ENCODE data around the gene GPR27.

GPR27 gene, protein sequence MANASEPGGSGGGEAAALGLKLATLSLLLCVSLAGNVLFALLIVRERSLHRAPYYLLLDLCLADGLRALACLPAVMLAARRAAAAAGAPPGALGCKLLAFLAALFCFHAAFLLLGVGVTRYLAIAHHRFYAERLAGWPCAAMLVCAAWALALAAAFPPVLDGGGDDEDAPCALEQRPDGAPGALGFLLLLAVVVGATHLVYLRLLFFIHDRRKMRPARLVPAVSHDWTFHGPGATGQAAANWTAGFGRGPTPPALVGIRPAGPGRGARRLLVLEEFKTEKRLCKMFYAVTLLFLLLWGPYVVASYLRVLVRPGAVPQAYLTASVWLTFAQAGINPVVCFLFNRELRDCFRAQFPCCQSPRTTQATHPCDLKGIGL

DNA sequence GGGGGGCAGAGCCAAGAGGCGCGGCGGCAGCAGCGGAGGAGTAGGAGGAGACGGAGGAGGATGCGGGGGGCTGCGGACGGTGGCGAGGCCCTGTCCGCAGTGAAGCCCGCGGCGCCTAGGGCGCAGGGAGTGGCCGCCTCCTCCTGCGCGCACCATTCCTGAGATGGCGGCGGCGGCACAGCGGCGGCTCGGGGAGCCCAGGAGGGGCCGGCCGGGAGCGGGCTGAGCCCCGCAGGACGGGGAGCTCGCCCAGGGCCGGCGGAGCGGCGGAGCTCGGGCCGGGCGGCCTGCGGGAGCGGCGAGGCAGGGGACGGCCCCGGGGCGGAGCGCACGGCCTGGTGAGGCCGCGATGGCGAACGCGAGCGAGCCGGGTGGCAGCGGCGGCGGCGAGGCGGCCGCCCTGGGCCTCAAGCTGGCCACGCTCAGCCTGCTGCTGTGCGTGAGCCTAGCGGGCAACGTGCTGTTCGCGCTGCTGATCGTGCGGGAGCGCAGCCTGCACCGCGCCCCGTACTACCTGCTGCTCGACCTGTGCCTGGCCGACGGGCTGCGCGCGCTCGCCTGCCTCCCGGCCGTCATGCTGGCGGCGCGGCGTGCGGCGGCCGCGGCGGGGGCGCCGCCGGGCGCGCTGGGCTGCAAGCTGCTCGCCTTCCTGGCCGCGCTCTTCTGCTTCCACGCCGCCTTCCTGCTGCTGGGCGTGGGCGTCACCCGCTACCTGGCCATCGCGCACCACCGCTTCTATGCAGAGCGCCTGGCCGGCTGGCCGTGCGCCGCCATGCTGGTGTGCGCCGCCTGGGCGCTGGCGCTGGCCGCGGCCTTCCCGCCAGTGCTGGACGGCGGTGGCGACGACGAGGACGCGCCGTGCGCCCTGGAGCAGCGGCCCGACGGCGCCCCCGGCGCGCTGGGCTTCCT, at the start of gene GPR27:
TSS of gene GPR27 (plus strand) at position 155 of the 909 bp plus-strand sequence. CDS start at position 350, 195 bp downstream.
- FAIRE-seq (no peak), DNase-seq (ENCODE audit: insufficient read length, low spot score) (no peak)

DNA sequence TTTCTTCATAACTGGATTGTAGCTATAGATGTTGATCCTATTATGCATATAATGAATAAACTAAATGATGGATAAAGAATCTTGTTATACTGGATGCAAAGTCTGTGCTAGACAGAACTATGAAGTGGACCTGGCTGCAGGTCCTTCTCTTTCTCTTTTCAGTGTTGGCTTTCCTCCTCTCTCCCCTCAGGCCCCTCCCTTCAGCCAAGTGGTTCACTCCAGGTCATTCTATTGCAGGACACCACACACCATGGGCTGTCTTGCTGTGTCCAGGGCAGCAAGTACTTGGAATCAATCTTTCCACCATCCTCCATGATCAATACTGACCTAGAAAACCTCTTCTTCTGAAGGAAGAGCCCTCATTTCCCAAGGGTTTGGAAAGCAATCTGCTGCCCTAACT, 48.7 kb upstream of the GPR27 start:
- FAIRE-seq (no peak), DNase-seq (ENCODE audit: insufficient read length, low spot score) (no peak)

DNA sequence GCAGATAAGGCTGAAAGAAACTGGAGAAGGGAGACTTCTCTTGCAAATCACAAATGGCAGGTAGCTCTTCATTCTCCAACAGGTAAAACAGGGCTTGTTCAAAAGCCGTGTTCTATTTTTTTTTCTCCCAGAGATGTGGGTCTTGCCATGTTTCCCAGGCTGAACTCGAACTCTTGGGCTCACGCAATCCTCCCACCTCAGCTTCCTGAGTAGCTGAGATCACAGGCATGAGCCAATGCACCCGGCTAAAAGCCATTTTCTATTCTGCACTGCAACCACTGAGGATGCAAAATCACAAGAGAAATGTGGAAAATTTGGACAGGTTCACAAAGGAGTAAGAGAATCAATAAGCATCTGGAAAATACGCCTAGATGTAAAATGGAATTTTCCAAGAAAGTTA, 48.0 kb upstream of the GPR27 start:
- DNase-seq (ENCODE audit: insufficient read length, low spot score) (no peak), FAIRE-seq (no peak)

DNA sequence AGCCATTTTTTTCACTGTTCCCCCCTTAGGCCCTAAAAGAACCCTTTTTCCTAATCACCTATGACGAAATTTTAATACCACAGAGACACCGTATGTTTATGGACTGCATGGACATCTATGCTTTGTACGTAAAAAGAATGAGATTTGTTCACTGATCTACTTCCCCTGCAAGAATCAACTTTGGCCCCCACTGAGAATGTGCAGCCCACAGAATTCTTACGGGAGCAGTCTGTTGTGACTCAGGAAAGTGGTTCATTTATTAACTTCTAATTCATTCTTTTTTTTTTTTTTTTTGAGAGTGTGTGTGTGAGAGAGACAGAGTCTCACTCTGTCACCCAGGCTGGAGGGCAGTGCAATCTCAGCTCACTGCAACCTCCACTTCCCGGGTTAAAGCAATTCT, 46.1 kb upstream of the GPR27 start:
- DNase-seq (ENCODE audit: insufficient read length, low spot score) (no peak), FAIRE-seq (no peak)

DNA sequence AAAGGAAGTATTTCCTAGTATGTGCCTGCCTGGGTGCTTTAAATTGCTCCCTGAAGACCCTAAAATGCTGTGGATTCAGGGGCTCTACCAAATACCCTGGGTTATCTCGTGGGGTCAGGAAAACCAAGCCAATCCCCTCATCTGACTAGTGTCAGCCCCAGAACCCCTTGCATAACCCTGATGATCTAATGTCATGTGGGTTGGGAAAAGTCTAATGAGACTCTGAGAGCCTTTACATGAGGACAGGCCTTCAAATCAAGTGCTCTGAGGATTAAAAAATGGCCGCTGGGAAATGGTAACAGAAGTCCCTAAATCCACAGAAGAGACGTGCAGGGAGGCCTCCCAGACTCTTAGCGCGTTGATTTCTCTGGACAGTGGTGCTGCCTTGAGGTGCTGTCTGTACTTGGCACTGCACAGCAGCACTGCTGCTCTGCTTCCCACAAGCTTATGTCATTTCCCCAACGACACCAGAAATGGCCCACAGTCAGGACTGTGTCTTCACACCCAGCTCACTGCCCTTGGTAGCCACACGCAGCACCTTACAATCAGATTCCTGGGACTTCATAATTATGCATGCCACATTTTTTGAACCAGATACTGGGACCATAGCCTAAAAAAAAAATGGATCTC, 45.1 kb upstream of the GPR27 start:
- DNase-seq (ENCODE audit: insufficient read length, low spot score) (no peak), FAIRE-seq (no peak)

DNA sequence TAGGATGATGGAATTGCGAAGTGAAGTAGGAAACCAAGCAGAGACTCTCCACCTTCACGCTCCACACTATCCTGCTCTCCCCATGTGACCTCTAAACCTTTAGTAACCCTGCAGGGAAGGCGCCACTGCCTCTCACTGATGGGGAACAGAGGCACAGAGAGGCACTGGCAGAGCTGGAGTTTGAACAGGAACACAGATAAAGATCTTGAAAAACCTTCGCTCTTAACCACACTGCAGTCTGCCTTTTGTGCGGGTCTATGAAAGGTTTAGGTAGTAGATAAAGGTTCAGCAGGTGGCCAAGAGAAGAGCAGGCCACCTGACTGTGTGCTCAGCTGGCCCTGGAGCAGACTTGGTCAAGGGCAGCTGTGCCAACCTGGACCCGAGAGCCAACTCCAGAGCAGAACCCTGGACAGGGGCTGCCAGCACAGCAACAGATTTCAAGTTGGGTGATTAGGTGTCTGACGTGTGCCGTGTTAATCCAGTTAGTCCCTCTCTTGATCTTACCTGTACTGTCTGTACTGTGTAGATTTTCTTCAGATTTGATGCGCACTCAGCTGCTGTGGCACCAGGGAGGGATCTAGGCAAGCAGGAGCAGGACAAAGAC, 43.6 kb upstream of the GPR27 start:
- DNase-seq (ENCODE audit: insufficient read length, low spot score) (no peak), FAIRE-seq (no peak)

DNA sequence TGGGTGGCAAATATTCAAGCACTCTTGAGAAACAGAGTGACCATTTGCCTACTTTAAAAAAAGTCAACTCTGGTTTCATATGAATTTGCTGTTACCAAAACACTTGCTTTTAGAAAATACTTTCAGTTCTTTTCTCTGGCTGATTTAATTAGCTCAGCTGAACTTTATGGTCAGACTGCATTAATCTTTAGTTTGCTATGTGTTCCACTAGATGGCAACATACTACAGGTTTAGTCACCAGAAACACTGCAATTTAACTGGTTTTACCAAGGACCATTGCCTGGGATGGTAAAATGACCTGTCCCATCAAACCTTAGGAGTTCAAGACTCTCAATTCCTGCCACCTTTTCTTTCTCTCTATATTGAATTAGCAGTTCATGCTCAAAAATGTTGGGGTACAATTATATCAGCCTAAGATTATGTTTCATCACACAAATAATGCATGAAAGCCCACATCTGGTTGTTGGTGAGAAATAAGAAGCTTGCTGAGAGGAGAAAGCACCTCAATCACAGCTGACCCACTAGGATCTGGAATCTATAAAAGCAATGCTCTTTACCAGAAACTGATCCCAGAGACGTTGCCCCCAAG, 42.7 kb upstream of the GPR27 start:
- FAIRE-seq: peak; percentile 87

DNA sequence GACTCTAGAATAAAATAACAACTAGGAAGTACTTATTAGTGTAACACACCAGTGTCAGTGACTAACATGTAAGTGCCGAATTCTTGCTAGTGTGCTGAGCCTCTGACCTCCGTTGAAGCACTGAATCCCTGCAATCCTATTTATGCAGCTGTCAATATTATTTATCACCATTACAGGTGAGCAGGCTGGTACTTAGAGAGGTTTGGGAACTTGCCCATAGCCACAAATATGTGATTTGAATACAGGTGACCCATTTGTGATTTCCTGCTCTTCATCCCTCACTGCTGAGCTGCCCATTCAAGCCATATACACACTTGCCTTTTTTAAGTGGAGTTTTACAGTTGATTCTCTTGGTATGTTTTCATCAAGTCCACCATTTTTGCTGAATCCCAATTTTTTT, 40.6 kb upstream of the GPR27 start:
- FAIRE-seq (no peak), DNase-seq (ENCODE audit: insufficient read length, low spot score) (no peak)

More for the DNA sequence above, 42.7 kb upstream of the GPR27 start:
- DNase-seq (ENCODE audit: insufficient read length, low spot score): peak; percentile 23

DNA sequence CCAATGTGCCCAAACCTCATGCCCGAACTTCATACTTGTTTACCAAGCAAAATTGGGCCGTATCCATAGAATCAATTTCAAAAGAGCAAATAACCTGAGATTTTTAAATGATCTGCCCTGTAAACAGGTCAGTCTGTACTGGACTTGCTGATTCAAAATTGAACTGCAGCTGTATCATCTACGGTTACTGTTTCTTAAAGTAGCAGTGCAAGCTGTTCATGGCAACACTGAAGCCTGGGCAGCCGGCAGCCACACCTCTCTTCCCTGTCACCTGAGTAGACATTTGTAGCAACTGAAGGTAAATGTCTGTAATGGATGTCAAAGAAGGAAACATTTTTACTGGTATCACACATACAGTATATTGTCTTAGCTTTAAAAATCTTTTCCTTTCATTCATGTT, 39.1 kb upstream of the GPR27 start:
- FAIRE-seq: no peak

DNA sequence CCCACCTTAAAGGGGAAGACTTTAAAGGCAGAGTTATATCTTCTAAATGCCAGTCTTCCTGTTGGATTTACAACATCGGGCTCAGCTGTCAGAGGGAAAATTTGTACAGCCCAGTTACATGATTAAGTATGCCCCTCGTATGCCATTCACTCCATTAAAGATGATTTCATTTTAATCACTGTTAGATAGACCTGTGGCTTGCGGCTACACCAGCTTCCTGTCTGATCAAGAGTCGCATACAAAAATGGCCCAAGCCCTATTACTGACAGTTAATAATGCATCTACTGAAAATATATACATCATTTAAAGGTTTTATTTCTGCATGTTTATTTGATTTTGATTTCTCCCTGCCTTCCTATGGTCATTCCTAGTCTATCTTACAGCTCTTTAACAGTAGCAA, 35.6 kb upstream of the GPR27 start:
- DNase-seq (ENCODE audit: insufficient read length, low spot score) (no peak), FAIRE-seq (no peak)

More for the DNA sequence above, 39.1 kb upstream of the GPR27 start:
- no peak for DNase-seq (ENCODE audit: insufficient read length, low spot score)

DNA sequence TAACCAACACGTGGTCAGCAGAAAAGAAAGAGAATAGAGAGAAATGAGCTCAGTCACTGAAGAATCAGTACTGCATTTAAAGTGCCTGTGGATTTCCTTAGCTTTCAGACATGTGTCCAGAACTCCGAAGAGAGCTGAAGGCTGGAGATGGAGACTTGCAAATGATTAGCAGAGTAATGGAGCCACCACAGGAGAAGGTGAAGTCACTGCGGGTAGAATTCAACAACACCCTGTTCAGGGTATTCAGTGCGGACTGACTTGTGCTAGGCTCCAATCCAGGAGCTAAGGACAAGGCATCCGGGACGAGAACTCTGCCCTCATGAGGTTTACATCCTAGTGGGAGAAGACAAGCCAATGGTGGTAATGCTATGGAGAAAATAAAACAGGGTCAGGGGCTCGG, 32.7 kb upstream of the GPR27 start:
- no peak for DNase-seq (ENCODE audit: insufficient read length, low spot score)
- no peak for FAIRE-seq

DNA sequence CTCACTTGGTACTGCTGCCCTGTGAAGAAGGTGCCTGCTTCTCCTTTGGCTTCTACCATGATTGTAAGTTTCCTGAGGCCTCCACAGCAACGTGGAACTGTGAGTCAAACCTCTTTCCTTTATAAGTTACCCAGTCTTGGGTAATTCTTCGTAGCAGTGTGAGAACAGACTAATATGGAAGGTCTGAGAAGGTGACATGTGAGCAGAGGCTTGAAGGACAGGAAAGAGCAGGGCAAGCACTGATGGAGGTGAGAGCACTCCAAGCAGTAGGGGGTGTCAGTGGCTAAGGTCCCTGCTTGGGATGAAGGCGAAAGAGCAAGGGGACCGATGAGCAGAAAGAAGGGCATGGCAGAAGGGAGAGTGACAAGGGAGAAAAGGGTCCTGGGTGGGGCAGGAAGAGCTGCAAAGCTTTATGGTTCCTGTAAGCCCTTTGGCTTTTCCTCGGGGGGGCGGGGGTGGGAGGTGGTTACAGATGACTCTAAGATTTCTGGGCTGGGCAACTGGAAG, 32.0 kb upstream of the GPR27 start:
- FAIRE-seq: no peak

DNA sequence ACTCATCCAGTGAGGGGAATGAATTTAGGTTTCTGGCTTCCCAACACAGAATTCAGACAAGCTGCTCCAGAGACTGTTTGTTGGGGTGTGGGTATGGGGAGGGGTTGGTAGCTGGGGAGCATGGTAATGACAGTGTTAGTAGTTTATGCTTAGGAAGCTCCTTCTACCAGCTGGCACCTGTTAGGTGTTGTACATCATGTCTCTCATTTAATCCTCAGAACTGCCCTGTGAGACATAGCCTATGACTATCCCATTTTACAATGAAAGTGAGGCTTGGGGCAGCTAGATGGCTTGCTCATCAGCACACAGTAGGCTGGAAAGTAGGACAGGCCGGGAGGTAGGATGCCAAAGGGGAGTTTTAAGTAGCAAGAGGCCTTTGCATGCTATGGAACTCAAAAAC, 31.0 kb upstream of the GPR27 start:
- no peak for DNase-seq (ENCODE audit: insufficient read length, low spot score)
- FAIRE-seq: no peak

More for the DNA sequence above, 32.0 kb upstream of the GPR27 start:
- DNase-seq (ENCODE audit: insufficient read length, low spot score): no peak

DNA sequence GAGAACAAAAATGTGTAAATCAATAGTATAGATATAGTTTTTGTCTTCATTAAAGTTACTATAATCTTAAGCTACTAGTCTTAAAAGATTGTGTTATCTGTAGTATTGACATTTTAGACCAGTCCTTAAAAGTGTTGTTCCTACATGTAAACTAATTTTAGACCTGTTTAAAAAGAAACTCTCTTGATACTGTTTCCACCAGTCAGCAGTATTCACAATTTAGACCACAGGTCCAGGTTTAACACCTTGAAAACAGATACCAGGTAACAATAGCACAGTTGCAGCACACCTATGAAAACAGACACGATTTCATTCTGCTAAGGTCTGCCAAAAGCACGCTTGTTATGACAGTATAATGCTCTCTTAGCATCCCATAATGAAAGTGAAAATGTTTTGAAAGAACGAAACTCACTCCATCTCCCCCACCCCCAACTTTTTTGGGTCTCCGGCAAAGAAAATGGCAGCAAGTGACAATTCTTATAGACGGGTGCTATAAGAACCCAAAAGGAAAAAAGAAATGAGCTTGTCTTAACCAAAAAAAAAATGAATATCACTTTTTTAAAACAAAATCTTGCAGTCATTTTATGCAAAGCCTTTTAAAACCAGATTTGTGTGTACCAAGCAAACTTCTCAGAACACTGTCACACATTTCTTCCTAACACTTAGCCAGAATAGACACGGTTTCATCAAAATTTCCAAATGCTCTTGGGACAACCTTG, 30.0 kb upstream of the GPR27 start:
- DNase-seq (ENCODE audit: insufficient read length, low spot score) (peak; percentile 25), FAIRE-seq (peak; percentile 62)

DNA sequence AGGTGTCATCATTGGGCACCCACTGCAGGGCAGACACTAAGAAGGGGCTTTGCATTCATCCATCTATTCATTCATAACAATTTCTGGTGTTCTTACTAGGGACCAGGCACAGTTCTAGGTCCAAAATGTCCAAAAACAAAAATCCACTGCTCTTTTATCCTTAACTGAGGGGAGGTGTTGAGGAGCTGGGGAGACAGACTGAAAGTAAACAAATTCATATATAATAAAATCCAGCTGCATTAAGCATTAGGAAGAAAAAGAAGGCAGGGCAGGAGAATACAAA, 29.5 kb upstream of the GPR27 start:
- FAIRE-seq (no peak), DNase-seq (ENCODE audit: insufficient read length, low spot score) (no peak)

DNA sequence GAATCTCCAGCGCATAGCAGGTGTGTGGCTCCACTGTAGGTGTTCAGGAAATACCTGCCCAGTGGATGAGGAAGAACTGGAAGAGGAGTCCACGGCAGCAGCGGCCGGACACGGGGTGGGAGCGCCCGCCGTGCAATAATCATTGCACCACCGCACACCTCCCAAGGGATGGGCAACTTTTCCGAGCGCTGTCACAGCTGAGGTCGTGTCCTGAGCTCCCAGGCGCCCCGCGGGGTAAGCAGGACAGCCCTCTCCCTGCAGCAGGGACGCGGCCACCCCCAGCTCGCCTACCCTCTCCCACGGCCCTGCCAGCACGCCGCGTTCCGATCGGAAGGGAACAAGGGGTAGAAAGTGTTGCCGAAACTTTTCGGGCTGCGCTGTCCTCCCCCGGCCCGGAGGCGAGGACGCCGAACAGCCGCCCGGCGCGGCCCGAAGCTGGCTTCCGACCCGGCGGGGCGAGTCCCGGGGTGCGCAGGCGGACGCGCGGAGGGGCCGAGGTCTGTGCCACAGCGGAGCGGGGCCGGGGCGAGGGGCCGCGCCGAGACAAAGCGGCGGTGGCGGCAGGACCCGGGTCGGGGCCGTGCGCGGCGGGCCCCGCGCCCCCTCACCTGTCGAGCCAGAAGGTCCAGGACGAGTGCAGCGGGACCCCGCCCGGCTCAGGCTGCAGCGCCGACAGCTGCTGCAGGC, 28.9 kb upstream of the GPR27 start:
- DNase-seq (ENCODE audit: insufficient read length, low spot score): peak; percentile 38
- no peak for FAIRE-seq

DNA sequence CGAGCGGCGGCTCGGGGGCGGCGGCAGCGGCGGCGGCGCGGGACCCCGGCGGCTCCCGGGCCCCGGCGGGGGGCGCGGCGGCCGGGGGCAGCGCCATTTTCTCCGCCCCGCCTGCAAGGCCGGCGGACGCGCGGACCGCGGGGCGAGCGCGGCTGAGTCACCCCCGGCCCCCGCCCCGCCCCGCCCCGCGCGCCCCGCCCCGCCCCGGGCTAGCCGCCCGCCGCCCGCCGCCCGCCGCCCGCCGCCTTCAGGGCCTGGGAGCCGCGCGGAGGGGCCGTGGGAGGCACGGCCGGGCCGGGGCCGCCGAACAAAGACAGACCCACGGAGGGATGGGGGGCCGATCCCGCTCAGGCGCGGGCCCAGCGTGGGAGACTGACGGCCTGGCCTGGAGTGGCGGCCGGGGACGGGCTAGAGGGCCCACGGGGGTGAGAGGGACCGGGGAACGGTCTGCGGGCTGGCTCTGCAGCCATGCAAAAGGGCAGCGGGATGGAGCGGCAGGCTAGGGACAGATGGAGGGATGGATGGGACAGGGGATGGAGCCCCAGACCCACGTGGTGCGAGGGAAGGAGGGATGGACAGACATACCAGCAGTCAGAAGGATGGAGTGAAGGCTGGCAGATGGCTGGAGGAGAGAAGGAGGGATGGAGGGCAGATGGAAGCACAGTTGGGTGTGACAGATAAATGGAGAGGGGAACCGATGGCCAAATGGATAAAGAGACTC, 28.2 kb upstream of the GPR27 start, which contains the start of gene EIF4E3:
TSS of gene EIF4E3 (minus strand) at position 132 of the 721 bp plus-strand sequence. CDS start at position 97, 35 bp downstream.
- DNase-seq (ENCODE audit: insufficient read length, low spot score): peak; percentile 66
- FAIRE-seq: no peak

DNA sequence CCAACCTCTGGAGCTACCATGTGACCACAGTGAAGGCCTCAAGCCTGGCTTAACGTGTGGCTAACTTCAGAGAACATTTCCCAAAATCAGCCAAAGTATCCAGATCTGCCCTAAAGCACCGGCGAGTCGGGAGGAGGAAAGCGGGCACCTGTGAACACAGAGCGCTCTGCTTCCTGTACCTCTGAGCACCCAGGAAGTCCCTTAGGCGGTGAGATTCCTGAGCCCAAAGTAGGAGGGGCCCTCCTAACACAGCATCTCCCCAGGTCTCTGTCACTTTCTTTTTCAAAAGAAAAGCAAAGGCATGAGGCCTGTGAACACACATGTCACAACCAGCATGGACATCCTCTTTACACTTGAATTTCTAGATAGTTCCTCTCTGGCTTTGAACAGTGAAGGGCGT, 27.5 kb upstream of the GPR27 start:
- FAIRE-seq: no peak
- DNase-seq (ENCODE audit: insufficient read length, low spot score): no peak
